PFSK-1 (cell line): Measurements from ENCODE around the gene STK25.

Experiments
- FOXP2 ChIP-seq: optimal IDR thresholded peaks from 2 replicates; pipeline ENCODE3; 2011; ENCODE audit warnings: borderline replicate concordance, control low read depth, inconsistent platforms; ENCODE audit not compliant: insufficient read depth; ENCODE audit errors: extremely low read length, extremely low read depth
- POLR2AphosphoS5 ChIP-seq: IDR thresholded peaks from 2 replicates; pipeline ENCODE4 v1.6.1; 2012; ENCODE audit warnings: low read depth, mild to moderate bottlenecking, control low read depth, low read length, moderate library complexity
- REST ChIP-seq, 2 experiments: IDR thresholded peaks; 2 replicates each; pipeline versions ENCODE4 v1.6.1 to v1.8.0; 2011 to 2012; ENCODE audit warnings: low read depth in 2 of 2, low read length in 2 of 2, control low read depth in 1 of 2, inconsistent platforms in 1 of 2, mild to moderate bottlenecking in 1 of 2, moderate library complexity in 1 of 2; ENCODE audit not compliant: insufficient read depth in 1 of 2
- SIN3A ChIP-seq: IDR thresholded peaks from 2 replicates; pipeline ENCODE4 v1.6.1; 2012; ENCODE audit warnings: mild to moderate bottlenecking, low read length, moderate library complexity, borderline replicate concordance; ENCODE audit not compliant: insufficient read depth
- TAF1 ChIP-seq: IDR thresholded peaks from 2 replicates; pipeline ENCODE4 v1.6.1; 2012; ENCODE audit warnings: low read length, control low read depth, borderline replicate concordance; ENCODE audit not compliant: insufficient read depth

STK25 gene

GRCh38 chr2:241456546-241456945 is 51.8 kb downstream of the STK25 start:
- TF ChIP-seq POLR2AphosphoS5: no peak
- no peak for TF ChIP-seq SIN3A
- TF ChIP-seq TAF1: no peak
- TF ChIP-seq FOXP2: no peak
- TF ChIP-seq REST (IDR thresholded peaks at IDR 0.05; ENCODE audit: insufficient read depth in 1 of 2, low read depth in 2 of 2, low read length in 2 of 2): no peak

- TF ChIP-seq SIN3A: no peak
- no peak for TF ChIP-seq REST (IDR thresholded peaks at IDR 0.05; ENCODE audit: insufficient read depth in 1 of 2, low read depth in 2 of 2, low read length in 2 of 2)
These were observed 53.4 kb downstream of the STK25 start for GRCh38 chr2:241454837-241455485.

DNA sequence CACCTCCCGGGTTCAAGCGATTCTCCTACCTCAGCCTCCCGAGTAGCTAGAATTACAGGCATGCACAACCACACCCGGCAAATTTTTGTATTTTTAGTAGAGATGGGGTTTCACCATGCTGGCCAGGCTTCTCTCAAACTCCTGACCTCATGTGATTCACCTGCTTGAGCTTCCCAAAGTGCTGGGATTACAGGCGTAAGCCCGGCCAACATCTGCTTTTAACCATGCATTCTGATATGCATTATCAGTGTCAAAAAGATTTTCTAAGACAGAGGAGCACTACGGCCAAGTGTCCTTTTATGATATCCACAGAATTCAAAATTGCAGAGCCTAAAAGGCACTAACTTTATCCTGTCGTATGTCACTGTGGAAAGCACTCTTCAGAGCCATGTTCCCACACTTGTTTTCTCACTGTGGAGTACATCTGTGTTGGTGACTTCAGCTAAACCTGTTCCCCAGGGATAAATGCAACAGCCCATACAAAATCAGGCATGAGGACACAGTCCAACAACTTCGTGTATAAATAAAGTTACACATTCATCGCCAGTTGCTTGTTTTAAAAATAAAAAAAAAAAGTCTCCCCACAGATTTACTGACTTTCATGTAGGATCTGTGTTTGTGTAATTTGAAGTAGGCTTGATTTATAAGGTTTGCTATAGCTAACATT is 56.4 kb downstream of the STK25 start:
- no peak for TF ChIP-seq TAF1
- no peak for TF ChIP-seq POLR2AphosphoS5
- TF ChIP-seq FOXP2: no peak
- TF ChIP-seq SIN3A: no peak
- no peak for TF ChIP-seq REST (IDR thresholded peaks at IDR 0.05; ENCODE audit: insufficient read depth in 1 of 2, low read depth in 2 of 2, low read length in 2 of 2)

- TF ChIP-seq FOXP2 (no peak), POLR2AphosphoS5 (no peak), SIN3A (no peak), TAF1 (no peak), REST (IDR thresholded peaks at IDR 0.05; ENCODE audit: insufficient read depth in 1 of 2, low read depth in 2 of 2, low read length in 2 of 2) (no peak)
These were observed 63.0 kb downstream of the STK25 start for GRCh38 chr2:241445426-241445825.
